NCI-H748 (cell line): ENCODE data around the gene ARID1B.

Source experiments
- DNase-seq: peaks from one replicate; lab custom pipeline; 2025; ENCODE audit not compliant: unreplicated experiment; lab: John Stamatoyannopoulos, UW

ARID1B gene

DNA sequence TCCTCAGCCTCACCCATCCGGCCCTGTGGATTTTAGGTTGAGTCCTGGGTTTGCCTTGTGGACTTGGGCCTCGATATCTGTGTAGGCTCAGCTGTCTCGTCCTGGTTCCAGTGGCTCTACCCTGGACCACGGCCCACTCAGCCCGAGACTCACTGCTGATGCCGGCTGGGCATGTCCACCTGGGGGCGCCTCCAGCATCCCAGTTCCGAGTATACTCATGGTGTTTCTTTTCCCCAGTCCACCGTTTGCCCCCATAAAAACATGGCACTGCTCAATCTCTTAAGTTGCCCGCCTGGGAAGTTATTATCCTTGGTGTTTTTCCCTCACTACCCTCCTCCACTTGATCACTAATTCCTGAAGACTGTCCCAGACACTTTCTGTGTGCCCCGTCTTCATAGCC is 99.1 kb downstream of the ARID1B start:
- no peak for DNase-seq

DNA sequence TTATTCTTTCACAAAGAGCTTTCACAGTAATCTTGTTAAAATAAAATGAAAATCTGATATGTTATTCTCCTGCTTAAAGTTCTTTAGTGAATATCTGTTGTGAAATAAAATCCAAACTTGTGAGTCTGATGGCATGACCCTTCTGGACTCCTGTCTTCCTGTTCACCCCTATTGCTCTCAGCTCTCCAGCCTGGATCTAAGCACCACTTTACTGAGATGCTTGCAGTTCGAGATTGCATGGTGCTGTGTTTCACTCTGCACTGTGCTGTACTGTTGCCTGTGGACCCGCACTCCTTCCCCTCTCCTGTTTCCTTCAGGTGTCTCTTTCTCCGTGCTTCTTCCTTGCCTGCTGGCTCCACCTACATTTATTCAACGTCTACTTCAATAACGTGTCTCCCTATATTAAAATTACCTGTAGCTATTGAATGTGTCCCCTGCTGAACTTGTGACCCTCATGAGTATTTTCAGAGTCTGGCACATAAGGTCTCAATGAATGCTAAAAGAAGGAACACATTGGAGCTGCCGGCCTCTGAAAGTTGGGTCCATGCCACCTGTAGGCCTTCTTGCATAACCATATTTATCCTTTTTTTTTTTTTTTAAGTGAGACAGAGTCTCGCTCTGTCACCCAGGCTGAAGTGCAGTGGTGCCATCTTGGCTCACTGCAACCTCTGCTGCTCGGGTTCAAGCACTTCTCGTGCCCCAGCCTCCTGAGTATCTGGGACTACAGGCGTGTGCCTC is 100.1 kb downstream of the ARID1B start:
- DNase-seq, result no peak

GRCh38 chr6:156878681-156879080 is 101.5 kb downstream of the ARID1B start:
- DNase-seq, result no peak

- no peak for DNase-seq
These were observed 102.0 kb downstream of the ARID1B start for GRCh38 chr6:156879186-156879585.

- no peak for DNase-seq
These were observed 102.4 kb downstream of the ARID1B start for GRCh38 chr6:156879591-156879990.

GRCh38 chr6:156880913-156881312 is 103.7 kb downstream of the ARID1B start:
- DNase-seq, result no peak

DNA sequence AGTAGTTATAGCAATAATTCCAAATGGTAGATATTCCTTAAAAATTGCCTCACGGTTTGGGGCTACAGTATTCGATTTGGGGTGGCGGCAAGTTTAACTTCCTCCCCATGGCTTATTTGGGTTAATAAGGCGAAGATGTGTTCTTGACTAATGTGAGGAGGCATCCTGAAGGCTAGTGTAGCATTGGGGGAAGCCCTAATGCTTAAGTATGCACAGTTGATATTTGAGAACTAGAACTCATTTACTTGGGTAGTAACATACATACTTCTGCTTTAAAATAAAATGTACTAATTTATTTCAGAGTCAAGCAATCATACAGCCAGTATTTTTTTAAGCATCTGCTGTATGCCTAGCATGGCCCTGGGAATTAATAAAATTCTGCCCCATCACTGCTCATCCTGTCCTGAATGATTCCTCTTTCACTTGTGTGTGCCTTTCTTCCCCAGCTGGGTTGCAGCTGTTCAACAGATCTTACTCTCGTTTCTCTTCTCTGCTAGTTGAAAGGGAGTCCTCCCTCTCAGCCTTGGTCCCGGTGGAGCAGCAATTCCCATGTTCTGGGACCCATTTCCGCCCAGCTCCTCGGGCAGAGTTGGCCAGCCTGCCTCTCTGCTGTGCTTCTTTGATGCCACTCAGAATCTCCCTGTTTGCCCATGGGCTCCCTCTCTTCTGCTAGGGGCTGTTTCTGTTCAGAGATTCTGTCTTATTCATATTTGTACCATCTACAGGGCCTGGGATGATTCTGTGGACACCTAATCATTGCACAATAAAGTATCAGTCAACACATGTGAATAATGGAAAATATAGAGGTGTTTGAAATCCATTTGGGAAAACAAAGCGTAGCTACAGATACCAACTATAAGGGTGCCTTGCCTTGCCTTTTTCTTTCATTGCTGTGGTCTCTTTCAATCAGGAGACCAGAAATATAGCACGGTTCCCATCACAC is 104.8 kb downstream of the ARID1B start:
- DNase-seq, result no peak

DNA sequence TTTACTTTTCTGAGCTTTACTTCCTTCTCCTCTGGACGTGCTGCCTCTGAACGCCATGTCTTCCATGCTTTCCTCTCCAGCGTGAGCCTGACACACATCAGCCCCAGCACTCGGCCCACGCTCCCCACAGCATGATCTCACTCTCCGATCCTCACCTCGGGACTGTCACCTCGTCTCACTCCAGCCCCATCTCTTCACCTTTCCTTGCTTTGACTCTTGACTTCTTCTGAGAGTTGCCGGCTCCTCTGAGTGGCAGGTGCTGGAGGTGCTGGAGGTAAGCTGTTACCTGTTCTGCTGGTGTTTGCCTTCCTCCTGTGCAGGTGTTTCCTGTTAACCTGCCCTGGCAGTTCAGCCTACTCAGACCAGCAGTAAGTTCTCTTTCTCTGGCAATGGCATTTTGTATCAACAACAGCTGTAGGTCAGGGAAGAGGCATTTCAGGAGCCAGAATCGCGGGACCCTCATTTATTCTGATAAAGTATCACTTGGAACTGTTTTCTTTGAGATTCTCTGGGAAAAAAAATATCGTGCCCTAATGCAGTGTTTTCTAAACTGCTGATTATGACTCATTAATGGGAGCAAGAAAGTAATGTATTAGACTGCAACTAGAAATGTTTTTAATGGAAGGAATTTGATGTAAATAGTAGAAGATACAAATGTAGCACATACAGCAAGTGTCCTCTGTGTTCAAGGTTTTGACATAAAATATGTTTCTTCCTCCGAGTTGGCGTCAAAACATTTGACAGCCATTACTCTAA is 106.5 kb downstream of the ARID1B start:
- DNase-seq, result peak; percentile 80

DNA sequence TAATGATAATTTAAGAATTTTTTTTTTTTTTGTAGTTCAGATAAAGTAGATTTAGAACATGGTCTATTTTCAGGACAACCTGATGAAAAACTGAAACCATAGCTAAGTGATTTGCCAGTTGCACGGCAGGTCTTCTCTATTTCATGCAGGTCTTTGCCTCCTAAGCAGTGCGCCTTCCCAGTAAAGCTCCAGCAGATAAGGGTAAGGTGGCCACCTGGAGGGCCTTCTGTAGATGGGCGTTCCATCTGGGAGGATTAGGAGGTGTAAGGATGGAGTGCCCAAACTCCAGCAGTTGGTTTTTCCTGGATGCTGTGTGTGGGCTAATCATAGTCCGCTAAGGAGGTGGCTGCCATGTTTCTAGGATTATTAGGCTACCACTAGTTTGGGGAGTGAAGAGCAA is 107.1 kb downstream of the ARID1B start:
- no peak for DNase-seq

DNA sequence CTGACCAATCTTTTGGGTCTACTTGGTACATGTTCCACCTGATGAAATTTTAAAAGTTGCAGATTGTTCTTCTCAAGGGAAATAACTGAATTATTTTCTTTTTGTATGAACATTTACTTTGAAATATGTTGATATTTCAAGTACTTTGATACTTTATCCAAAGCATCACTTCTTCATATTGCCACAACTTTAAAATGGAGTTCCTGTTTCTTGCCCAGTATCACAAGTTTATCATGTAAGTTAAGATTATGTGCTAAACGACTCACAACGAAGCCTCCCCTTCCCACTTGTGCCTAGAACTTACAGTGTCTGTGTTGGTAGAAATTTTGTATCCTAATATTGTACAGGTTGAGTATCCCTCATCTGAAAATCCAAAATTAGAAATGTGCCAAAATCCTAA is 108.4 kb downstream of the ARID1B start:
- DNase-seq, result no peak

DNA sequence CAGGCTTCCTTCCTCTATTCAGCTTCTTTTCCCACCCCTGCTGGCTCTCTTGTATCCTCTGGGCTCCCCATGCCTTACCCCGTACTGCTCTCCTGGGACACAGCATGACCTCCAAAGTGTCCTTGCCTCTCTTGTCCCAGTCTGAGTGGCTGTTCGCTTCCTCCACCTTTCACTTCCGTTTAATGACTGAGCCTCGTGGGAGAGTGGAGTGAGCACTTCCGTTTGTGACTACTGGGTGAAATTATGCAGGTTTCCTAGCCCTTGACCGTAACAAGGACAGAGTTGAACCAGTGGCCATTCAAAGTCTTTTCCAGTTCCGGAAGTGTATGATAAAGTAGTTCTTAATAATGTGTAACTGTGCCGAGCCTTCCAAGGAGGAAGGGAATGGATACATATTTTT is 109.2 kb downstream of the ARID1B start:
- no peak for DNase-seq

GRCh38 chr6:156887623-156888269 is 110.6 kb downstream of the ARID1B start:
- no peak for DNase-seq

- peak; percentile 74 for DNase-seq
These were observed 112.3 kb downstream of the ARID1B start for GRCh38 chr6:156889469-156889868.

DNA sequence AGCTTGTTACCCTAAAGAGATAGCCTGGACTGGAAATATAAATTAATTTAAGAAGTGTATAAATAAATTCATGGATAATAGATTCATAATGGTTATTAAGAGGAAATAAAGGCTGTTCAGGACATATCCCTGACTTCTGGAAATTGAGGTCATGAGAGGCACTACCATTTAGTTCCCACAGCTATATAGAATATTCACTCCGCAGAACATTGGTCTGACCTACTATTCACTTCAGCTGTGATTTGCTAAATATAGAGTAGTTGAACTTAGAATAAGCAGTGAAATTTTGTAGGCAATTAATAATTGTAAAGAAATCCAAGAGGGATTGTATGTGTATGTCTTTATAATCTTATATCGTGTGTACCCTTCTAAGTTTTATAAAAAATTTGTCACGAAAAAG is 112.8 kb downstream of the ARID1B start:
- DNase-seq, result no peak

DNA sequence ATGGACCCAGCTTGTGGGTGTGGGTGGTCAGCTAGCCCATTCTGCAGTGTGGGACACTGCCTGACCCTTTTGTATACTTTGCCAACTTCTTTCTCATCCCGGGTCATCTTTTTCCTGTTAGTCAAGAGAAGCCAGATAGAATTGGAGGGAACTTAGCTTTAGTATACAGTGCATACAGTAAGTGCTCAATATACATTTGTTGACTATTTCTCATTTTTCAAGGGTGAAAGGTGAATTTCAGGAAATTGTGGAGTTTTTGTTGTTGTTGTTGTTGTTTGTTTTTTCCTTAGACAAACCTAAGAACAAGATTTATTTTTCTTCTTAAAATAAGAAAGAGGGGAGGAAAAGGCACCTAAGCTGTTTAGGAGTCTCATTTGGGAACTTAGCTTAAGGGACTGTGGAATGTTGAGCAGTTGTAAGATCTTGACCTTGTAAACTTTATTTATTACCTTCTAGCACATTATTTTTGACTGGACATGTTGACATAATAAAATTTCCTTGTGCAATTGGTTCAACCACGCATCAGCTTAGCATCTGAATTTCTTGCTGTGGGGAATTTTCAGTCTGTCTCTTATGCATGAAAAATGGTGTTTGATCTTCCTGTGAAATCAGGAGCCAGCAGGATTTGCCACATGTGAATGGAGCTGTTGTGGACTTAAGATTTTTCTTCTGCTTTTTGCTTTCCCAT is 113.6 kb downstream of the ARID1B start:
- no peak for DNase-seq

- DNase-seq, result no peak
These were observed 120.8 kb downstream of the ARID1B start for GRCh38 chr6:156897907-156898531.

- no peak for DNase-seq
These were observed 121.9 kb downstream of the ARID1B start for GRCh38 chr6:156899071-156899470.

DNA sequence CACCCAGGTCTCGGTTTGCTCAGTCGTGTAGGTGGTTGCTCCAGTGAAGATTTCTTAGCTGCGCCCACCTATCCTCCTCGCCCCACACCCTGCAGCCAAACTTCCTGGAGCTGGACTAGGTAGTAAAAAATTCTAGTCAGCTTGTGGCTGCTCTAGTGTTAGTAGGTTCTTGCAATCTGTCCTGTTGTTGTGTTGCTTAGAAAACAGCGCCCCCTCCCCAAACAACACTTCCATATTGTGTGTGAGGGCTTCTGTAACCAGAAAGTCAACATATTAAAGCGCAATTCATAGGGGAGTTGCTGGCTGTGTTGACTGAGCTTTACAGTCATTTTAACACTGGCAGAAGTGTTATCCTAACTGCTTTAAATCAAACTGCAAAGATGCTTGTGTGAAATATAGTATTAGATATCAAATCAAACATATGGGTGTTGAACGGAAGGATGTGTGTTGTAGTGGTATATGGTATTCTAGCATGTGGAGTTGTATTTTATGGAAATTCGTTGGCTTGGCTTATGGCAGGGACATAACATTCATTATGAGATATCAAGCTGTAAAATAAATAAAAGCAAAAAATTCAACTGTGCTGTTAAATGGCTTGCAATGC is 122.5 kb downstream of the ARID1B start:
- DNase-seq, result no peak

- no peak for DNase-seq
These were observed 123.1 kb downstream of the ARID1B start for GRCh38 chr6:156900292-156900691.
